Right lobe of liver (tissue), 4 donors: ENCODE results near the gene OR51I1.

ENCODE experiments used
- POLR2A ChIP-seq: fragments of 450-650 bp; IDR thresholded peaks from one replicate; pipeline ENCODE4 v1.6.1; 2017; ENCODE audit warnings: antibody characterized with exemption, mild to moderate bottlenecking
- TF ChIP-seq, protein P1 (sequence below), 4 donors: fragments of 200-600 bp in 3 of 4; fragments of 450-650 bp in 1 of 4; IDR thresholded peaks; one replicate each; pipeline versions ENCODE4 v1.5.1 to v1.8.0; 2016 to 2022; ENCODE audit warnings: antibody characterized with exemption in 4 of 4, mild to moderate bottlenecking in 2 of 4
- donor health status: DM: no; HTN: no; CAD: no.
- donor health status: DM: no; HTN: no; CAD: no.
- donor health status: DM: no; HTN: yes; CAD: no.

DNA sequence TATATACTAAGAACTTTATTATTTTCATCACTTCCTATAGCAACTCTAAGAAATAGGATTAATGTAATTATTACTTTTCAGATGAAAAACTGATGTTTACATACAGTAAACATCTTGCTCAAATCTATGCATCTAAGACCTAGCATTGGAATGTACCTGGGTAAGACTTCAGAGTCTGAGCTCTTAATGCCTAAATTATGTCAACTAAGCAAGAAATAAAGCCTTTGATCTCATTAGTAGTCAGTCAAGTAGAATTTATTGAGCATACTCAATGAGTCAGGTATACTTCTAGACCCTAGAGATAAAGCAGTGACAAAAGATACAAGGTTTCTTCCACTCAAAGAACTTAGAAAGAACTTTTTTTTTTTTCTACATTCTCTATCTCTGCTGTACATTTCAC is 36.1 kb downstream of the OR51I1 start:
- TF ChIP-seq, protein P1, sequence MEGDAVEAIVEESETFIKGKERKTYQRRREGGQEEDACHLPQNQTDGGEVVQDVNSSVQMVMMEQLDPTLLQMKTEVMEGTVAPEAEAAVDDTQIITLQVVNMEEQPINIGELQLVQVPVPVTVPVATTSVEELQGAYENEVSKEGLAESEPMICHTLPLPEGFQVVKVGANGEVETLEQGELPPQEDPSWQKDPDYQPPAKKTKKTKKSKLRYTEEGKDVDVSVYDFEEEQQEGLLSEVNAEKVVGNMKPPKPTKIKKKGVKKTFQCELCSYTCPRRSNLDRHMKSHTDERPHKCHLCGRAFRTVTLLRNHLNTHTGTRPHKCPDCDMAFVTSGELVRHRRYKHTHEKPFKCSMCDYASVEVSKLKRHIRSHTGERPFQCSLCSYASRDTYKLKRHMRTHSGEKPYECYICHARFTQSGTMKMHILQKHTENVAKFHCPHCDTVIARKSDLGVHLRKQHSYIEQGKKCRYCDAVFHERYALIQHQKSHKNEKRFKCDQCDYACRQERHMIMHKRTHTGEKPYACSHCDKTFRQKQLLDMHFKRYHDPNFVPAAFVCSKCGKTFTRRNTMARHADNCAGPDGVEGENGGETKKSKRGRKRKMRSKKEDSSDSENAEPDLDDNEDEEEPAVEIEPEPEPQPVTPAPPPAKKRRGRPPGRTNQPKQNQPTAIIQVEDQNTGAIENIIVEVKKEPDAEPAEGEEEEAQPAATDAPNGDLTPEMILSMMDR (IDR thresholded peaks at IDR 0.05): no peak
- no peak for TF ChIP-seq POLR2A
